Lung (tissue), 12 donors: ENCODE measurements around the gene FAM3B. TPM values are rescaled to one million over a fixed set of nuclear protein-coding genes. Genes with fewer than 3 reads are reported as not detected.

Experiments used
- ATAC-seq: fragments of 200-7000 bp; cut with Tn5 transposase; one replicate; pipeline ENCODE4 v1.9.1; 2020; ENCODE audit warnings: moderate number of reproducible peaks; ENCODE audit not compliant: insufficient read depth, low FRiP score
- DNase-seq, 3 donors: peaks; one replicate each; pipeline ENCODE4 v3.0.0-alpha.2; 2013 to 2017
- H3K27ac ChIP-seq, 2 donors: one replicate each; pipeline ENCODE4 v1.5.1; 2013; ENCODE audit warnings: mild to moderate bottlenecking in 2 of 2, moderate library complexity in 2 of 2, control low read depth in 1 of 2, inconsistent platforms in 1 of 2, low read depth in 1 of 2, low read length in 1 of 2
- H3K27me3 ChIP-seq, 3 donors: one replicate each; pipeline ENCODE4 v1.5.1; 2013; ENCODE audit warnings: low read length in 2 of 3; ENCODE audit not compliant: control insufficient read depth in 3 of 3, insufficient read depth in 3 of 3
- H3K36me3 ChIP-seq, 4 donors: one replicate each; pipeline ENCODE4 v1.5.1; 2013; ENCODE audit warnings: low read length in 4 of 4, mild to moderate bottlenecking in 1 of 4, moderate library complexity in 1 of 4; ENCODE audit not compliant: control insufficient read depth in 4 of 4, insufficient read depth in 4 of 4
- H3K4me1 ChIP-seq, 5 donors: one replicate each; pipeline ENCODE4 v1.5.1; 2013; ENCODE audit warnings: low read length in 5 of 5, mild to moderate bottlenecking in 2 of 5, moderate library complexity in 1 of 5; ENCODE audit not compliant: control insufficient read depth in 5 of 5, insufficient read depth in 5 of 5
- H3K4me3 ChIP-seq: one replicate; pipeline ENCODE4 v1.5.1; 2013; ENCODE audit warnings: mild to moderate bottlenecking, control low read depth, moderate library complexity
- H3K9ac ChIP-seq, 2 donors: one replicate each; pipeline ENCODE4 v1.5.1; 2013; ENCODE audit warnings: low read length in 2 of 2, control low read depth in 1 of 2; ENCODE audit not compliant: insufficient read depth in 1 of 2
- H3K9me3 ChIP-seq, 4 donors: one replicate each; pipeline ENCODE4 v1.5.1; 2013; ENCODE audit warnings: low read length in 3 of 4, mild to moderate bottlenecking in 1 of 4, moderate library complexity in 1 of 4; ENCODE audit not compliant: control insufficient read depth in 4 of 4, insufficient read depth in 3 of 4
- WGBS, 2 donors: extraction: QIAGEN DNeasy Blood & Tissue Kit; methylation state at CpG; one replicate each; pipeline ENCODE4 v1.1.7; 2013; 5-methylcytosine and 5-hydroxymethylcytosine counted together
- polyA plus RNA-seq, 2 donors: library from polyadenylated mRNA; stranded (reverse); fragments of 200-250 nt; gene quantifications; one replicate each; pipeline ENCODE4 v1.2.1, GENCODE V29; 2013
- total RNA-seq, 2 donors: library from RNA; depleted of rRNA in 1 of 2; stranded (reverse); fragments of >200 nt in 1 of 2; gene quantifications; one replicate each; pipeline ENCODE4 v1.2.1, GENCODE V29; 2014 to 2021
- TF ChIP-seq, protein P1 (sequence below): IDR thresholded peaks from 2 replicates; pipeline ENCODE4 v1.5.1; 2012; ENCODE audit warnings: mild to moderate bottlenecking; ENCODE audit errors: control extremely low read depth, extremely low read depth
- donor health status: control.
- donor health status: control.
- donor health status: Bipolar disorder and iron deficiency.
- donor health status: healthy.
- donor health status: DM: yes; HTN: yes; CAD: no.

Gene FAM3B
- total and polyA plus RNA-seq, 4 donors, result 4.5 to 18.1 (median 9.0) TPM

DNA sequence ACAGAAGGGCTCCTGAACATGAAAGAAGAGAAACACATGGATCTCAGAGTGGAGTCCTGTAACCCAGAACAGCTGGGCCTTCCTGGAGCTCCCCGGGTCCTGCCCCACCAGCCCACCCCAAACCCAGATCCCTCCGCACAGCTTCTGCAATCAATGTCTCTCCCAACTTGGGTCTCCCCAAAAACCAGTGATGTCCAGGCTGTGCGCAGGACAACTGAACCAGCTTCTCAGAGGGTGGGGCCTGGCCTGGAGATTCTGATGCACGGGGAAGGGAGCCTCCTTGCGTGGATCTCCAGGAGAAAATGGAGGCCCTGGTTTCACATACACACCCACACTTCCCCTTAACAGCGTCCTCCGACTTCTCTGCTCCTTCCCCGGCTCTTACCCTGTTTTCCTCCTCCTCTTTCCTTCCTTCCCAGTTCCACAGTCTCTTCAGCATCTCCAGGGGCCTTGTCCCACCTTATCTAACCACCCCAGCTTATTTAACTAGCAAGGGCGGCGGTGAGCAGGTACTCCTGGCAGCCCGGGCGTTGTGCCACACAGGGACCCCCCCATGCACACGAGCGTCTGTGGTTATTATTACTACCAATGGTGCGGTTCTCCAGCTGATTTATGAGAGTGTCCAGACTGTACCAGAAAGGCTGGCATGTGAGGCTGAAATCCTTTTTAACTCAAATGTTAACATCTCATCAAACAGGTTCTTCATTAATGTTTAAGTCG, 34.0 kb downstream of the FAM3B start:
- Histone ChIP-seq H3K27me3 (no peaks in the 10 kb centered on the region), H3K36me3 (no peaks in the 10 kb centered on the region), H3K9ac (no peak overlapping the region), H3K9me3 (peaks cover 0 to 2% (median 0%) of the 10 kb centered on the region in 4 donors), H3K4me1 (peaks cover 0 to 7% (median 0%) of the 10 kb centered on the region in 5 donors), H3K27ac (no peak overlapping the region), H3K4me3 (no peak overlapping the region)
- ATAC-seq (no peak), DNase-seq (no peak)
- TF ChIP-seq, protein P1, sequence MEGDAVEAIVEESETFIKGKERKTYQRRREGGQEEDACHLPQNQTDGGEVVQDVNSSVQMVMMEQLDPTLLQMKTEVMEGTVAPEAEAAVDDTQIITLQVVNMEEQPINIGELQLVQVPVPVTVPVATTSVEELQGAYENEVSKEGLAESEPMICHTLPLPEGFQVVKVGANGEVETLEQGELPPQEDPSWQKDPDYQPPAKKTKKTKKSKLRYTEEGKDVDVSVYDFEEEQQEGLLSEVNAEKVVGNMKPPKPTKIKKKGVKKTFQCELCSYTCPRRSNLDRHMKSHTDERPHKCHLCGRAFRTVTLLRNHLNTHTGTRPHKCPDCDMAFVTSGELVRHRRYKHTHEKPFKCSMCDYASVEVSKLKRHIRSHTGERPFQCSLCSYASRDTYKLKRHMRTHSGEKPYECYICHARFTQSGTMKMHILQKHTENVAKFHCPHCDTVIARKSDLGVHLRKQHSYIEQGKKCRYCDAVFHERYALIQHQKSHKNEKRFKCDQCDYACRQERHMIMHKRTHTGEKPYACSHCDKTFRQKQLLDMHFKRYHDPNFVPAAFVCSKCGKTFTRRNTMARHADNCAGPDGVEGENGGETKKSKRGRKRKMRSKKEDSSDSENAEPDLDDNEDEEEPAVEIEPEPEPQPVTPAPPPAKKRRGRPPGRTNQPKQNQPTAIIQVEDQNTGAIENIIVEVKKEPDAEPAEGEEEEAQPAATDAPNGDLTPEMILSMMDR, result no peak
- 83 to 88% methylated on average over 16 of the region's 16 CpGs for WGBS, 2 donors

DNA sequence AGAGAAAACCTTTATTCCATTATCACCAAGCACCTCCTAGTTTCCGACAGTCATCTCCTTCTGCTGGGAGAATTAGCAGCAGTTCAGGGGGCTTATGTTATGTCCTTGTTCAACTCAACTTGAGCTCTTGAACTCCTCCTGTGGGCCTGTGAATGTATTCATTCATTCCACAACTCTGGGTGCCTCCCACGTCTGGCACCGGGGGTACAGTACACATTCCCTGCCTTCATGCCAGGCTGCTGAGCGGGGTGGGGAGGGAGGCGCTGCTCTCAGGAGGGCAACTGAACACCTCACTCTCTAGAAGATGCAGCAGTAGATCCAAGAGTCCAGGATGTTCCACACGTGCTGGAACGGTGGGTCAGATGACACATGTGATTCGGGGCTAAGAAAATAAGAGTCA, 40.9 kb downstream of the FAM3B start:
- Histone ChIP-seq H3K9me3 (no peaks in the 10 kb centered on the region), H3K27me3 (no peaks in the 10 kb centered on the region), H3K4me1 (peaks cover 0 to 6% (median 0%) of the 10 kb centered on the region in 5 donors), H3K36me3 (no peaks in the 10 kb centered on the region), H3K27ac (no peak overlapping the region), H3K9ac (no peak overlapping the region), H3K4me3 (no peak overlapping the region)
- DNase-seq (no peak), ATAC-seq (no peak)
- WGBS, 2 donors, result 76 to 90% methylated on average over 8 of the region's 8 CpGs
- TF ChIP-seq, protein P1, result no peak

DNA sequence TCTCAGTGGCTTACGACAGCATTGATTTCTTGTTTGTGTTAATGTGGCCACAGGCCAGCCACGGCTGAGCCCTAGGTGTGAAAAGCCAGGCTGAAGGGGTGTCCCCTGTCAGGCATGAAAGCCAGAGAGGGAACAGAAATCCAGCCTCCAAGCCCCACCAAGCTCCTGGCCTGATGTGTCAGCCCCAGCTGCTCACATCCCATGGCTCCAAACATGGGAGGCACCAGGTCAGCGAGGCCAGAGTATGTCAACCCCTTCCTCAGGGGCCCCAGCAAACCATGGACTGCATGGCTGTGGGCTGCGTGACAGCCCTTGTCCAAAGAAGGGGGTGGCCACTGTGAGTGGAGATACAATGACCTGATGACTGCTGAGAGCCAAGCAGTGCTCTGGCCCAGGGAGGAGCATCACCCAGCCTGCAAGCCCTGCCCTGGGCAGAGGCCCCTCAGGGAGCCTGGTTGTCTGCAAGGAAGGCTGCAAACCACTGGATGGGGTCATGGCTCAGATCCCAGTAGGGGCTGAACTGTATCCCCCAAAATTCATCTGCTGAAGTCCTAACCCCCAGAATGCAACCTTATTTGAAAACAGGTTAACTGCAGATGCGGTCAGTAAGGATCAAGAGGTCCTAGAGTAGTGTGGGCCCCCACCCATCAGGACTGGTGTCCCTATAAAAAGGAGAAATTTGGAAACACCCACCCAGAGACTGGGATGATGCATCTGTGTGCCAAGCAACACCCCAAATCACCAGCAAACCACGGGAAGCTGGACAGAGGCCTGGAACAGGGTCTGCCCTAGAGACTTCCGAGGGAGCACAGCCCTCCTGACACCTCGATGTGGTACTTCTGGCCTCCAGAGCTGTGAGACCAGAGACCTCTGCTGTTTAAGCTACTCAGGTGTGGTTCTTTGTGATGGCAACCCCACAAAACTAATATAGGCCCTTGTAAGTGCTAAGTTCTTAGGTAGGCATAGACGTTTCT, 41.9 kb downstream of the FAM3B start:
- DNase-seq, result no peak
- H3K4me3 ChIP-seq, result no peak overlapping the region

More for the DNA sequence above, 41.9 kb downstream of the FAM3B start:
- H3K9me3 ChIP-seq, result no peaks in the 10 kb centered on the region
- TF ChIP-seq, protein P1, result no peak
- H3K27ac ChIP-seq, result no peak overlapping the region
- no peak for ATAC-seq
- H3K4me1 ChIP-seq, result peaks cover 0 to 6% (median 0%) of the 10 kb centered on the region in 5 donors
- no peaks in the 10 kb centered on the region for H3K27me3 ChIP-seq
- H3K9ac ChIP-seq, result no peak overlapping the region
- peaks cover 0 to 1% (median 0%) of the 10 kb centered on the region in 4 donors for H3K36me3 ChIP-seq
- WGBS, 2 donors, result 90 to 95% methylated on average over 9 of the region's 9 CpGs
